PFSK-1 (cell line): ENCODE results near the gene DICER1.

Experiments used
- FOXP2 ChIP-seq: optimal IDR thresholded peaks from 2 replicates; pipeline ENCODE3; 2011; ENCODE audit warnings: borderline replicate concordance, control low read depth, inconsistent platforms; ENCODE audit not compliant: insufficient read depth; ENCODE audit errors: extremely low read length, extremely low read depth
- POLR2AphosphoS5 ChIP-seq: IDR thresholded peaks from 2 replicates; pipeline ENCODE4 v1.6.1; 2012; ENCODE audit warnings: low read depth, mild to moderate bottlenecking, control low read depth, low read length, moderate library complexity
- SIN3A ChIP-seq: IDR thresholded peaks from 2 replicates; pipeline ENCODE4 v1.6.1; 2012; ENCODE audit warnings: mild to moderate bottlenecking, low read length, moderate library complexity, borderline replicate concordance; ENCODE audit not compliant: insufficient read depth
- TAF1 ChIP-seq: IDR thresholded peaks from 2 replicates; pipeline ENCODE4 v1.6.1; 2012; ENCODE audit warnings: low read length, control low read depth, borderline replicate concordance; ENCODE audit not compliant: insufficient read depth
- TF ChIP-seq, protein P1 (sequence below), 2 experiments: IDR thresholded peaks; 2 replicates each; pipeline versions ENCODE4 v1.6.1 to v1.8.0; 2011 to 2012; ENCODE audit warnings: low read depth in 2 of 2, low read length in 2 of 2, control low read depth in 1 of 2, inconsistent platforms in 1 of 2, mild to moderate bottlenecking in 1 of 2, moderate library complexity in 1 of 2; ENCODE audit not compliant: insufficient read depth in 1 of 2

DICER1 gene

DNA sequence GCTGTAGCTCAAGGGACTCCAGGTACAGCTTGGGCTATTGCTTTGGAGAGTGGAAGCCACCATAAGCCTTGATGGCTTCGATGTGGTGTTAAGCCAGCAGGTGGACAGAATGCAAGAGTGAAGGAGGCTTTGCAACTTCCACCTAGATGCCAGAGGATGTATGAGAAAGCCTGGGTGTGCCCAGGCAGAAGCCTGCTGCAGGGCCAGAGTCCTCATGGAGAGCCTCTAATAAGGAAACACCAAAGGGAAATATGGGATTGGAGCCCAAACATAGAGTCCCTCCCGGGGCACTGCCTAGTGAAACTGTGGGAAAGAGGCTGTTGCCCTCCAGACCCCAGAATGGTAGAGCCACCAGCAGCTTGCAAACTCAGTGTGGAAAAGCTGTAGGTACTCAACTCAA is 9.8 kb upstream of the DICER1 start:
- TF ChIP-seq TAF1 (no peak), SIN3A (no peak), POLR2AphosphoS5 (no peak), FOXP2 (no peak)
- TF ChIP-seq, protein P1, sequence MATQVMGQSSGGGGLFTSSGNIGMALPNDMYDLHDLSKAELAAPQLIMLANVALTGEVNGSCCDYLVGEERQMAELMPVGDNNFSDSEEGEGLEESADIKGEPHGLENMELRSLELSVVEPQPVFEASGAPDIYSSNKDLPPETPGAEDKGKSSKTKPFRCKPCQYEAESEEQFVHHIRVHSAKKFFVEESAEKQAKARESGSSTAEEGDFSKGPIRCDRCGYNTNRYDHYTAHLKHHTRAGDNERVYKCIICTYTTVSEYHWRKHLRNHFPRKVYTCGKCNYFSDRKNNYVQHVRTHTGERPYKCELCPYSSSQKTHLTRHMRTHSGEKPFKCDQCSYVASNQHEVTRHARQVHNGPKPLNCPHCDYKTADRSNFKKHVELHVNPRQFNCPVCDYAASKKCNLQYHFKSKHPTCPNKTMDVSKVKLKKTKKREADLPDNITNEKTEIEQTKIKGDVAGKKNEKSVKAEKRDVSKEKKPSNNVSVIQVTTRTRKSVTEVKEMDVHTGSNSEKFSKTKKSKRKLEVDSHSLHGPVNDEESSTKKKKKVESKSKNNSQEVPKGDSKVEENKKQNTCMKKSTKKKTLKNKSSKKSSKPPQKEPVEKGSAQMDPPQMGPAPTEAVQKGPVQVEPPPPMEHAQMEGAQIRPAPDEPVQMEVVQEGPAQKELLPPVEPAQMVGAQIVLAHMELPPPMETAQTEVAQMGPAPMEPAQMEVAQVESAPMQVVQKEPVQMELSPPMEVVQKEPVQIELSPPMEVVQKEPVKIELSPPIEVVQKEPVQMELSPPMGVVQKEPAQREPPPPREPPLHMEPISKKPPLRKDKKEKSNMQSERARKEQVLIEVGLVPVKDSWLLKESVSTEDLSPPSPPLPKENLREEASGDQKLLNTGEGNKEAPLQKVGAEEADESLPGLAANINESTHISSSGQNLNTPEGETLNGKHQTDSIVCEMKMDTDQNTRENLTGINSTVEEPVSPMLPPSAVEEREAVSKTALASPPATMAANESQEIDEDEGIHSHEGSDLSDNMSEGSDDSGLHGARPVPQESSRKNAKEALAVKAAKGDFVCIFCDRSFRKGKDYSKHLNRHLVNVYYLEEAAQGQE (IDR thresholded peaks at IDR 0.05; ENCODE audit: insufficient read depth in 1 of 2, low read depth in 2 of 2, low read length in 2 of 2), result no peak

DNA sequence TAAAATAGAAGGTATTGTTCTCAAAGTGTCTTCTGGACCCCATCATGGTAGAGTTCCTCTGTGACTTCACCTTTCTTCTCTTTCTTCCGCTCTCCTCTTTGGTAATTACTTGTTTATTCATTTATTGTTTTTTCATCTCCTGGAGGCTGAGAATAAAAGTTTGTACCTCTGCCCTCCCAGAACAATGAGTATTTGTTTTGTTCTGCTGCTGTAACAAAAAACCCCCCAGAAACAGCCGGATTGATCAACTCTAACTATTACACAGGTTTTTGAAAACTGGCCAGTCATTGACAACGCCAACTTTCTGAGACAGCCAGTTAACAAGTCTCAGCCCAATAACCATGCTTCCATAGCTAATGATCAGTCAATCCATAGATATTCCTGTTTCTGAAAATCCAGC is 8.2 kb upstream of the DICER1 start:
- TF ChIP-seq FOXP2 (no peak), SIN3A (no peak), TAF1 (no peak), POLR2AphosphoS5 (no peak)
- TF ChIP-seq, protein P1 (IDR thresholded peaks at IDR 0.05; ENCODE audit: insufficient read depth in 1 of 2, low read depth in 2 of 2, low read length in 2 of 2), result no peak

DNA sequence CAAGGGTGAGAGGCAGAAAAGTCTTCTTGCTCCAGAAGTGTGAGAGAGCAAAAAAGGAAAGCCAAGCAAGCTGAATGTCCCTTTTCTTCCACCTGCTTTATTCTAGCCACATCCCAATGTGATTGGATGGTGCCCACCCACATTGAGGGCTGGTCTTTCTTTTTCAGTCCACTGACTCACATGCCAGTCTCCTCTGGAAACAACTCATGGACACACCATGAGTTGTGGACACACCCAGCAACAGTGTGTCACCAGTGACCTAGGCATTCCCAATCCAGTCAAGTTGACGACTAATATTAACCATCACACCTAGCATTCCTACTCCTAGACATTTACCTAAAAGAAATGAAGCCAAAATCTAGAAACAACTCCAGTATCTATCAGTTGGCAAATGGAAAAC is 7.2 kb upstream of the DICER1 start:
- TF ChIP-seq, protein P1 (IDR thresholded peaks at IDR 0.05; ENCODE audit: insufficient read depth in 1 of 2, low read depth in 2 of 2, low read length in 2 of 2), result no peak
- TF ChIP-seq FOXP2, result no peak
- no peak for TF ChIP-seq POLR2AphosphoS5
- no peak for TF ChIP-seq TAF1
- no peak for TF ChIP-seq SIN3A

DNA sequence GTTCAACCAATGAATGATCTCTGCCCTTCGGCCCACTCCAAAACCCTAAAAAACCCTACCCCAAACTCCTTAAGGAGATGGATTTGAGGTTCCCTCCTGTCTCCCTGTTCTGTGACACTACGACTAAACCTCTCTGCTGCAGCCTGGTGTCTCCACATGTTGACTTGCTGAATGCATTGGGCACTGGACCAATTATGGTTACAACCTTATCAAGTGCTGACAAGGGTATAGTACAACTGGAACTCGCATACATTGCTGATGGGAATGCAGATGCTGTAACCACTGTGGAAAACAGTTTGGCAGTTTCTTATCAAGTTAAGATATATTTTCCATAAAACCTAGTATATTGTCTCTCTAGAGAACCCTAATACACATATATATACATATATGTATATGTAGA is 6.3 kb upstream of the DICER1 start:
- no peak for TF ChIP-seq FOXP2

DNA sequence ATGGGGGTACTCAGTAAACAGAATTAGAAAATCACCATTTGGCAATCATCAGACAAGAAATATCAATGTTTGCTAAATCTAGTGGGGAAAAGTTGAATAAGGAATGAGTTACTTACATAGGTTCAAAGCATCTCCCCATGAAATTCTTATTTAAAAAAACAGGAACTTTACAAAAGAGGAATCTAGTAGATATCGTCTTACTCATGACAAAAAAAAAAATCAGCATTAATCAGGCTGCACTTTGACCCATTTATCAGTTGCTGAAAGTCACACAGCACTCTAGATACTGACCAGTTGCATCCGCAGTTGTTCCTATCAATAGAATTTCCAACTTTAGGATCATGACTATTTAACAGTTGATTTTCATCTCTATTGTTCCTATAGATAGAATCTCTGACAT is 5.8 kb upstream of the DICER1 start:
- TF ChIP-seq, protein P1 (IDR thresholded peaks at IDR 0.05; ENCODE audit: insufficient read depth in 1 of 2, low read depth in 2 of 2, low read length in 2 of 2), result no peak
- TF ChIP-seq POLR2AphosphoS5 (no peak), SIN3A (no peak), FOXP2 (no peak), TAF1 (no peak)
